Epithelial cell of esophagus (primary cell): ENCODE data around the gene RNF130.

Experiments
- DNase-seq: peaks from one replicate; pipeline ENCODE4 v3.0.0; 2010; ENCODE audit warnings: low read depth
- H3K4me3 ChIP-seq: 2 replicates; pipeline ENCODE4 v1.5.1; 2011; ENCODE audit warnings: mild to moderate bottlenecking, low read length, control low read depth
- TF ChIP-seq, protein P1 (sequence below): IDR thresholded peaks from 2 replicates; pipeline ENCODE4 v1.5.1; 2011; ENCODE audit warnings: low read depth, mild to moderate bottlenecking, low read length, control low read depth, inconsistent platforms; ENCODE audit not compliant: insufficient read depth; ENCODE audit errors: missing control alignments

The RNF130 gene

DNA sequence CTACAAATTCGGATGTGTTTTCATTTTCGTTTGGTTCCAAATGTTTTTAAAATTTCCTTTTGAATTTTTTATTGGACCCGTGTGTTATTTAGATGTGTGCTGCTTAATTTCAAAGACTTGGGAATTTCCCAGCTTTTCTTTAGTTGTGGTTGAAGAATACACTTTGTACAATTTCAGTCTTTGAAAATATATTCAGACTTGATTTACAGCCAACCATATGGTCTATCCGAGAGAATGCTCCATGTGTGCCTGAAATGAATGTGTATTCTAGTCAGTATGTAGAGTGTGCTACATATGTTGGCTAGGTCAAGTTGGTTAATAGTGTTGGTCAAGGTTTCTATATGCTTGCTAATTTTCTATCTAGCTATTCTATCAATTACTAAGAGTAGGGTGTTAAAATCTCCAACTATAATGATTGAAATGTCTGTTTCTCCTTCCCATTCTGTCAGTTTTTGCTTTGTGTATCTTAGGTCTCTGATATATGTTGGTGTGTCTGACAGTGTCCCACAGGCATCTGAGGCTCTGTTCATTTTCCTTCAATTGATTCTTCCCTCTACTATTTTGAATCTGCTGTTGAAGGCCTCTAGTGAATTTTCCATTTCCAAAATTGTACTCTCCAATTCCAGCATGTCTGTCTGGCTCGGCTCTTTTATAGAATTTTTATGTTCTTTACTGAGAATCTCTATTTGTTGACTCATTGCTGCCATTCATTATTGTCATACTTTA lies 36.2 kb downstream of the RNF130 start:
- TF ChIP-seq, protein P1, sequence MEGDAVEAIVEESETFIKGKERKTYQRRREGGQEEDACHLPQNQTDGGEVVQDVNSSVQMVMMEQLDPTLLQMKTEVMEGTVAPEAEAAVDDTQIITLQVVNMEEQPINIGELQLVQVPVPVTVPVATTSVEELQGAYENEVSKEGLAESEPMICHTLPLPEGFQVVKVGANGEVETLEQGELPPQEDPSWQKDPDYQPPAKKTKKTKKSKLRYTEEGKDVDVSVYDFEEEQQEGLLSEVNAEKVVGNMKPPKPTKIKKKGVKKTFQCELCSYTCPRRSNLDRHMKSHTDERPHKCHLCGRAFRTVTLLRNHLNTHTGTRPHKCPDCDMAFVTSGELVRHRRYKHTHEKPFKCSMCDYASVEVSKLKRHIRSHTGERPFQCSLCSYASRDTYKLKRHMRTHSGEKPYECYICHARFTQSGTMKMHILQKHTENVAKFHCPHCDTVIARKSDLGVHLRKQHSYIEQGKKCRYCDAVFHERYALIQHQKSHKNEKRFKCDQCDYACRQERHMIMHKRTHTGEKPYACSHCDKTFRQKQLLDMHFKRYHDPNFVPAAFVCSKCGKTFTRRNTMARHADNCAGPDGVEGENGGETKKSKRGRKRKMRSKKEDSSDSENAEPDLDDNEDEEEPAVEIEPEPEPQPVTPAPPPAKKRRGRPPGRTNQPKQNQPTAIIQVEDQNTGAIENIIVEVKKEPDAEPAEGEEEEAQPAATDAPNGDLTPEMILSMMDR = no peak
- no peak overlapping the region for H3K4me3 ChIP-seq
- no peak for DNase-seq

- TF ChIP-seq, protein P1 = no peak
- H3K4me3 ChIP-seq = no peak overlapping the region
- DNase-seq = peak; percentile 77
Observed at GRCh38 chr5:180034564-180034963, 37.0 kb downstream of the RNF130 start.

DNA sequence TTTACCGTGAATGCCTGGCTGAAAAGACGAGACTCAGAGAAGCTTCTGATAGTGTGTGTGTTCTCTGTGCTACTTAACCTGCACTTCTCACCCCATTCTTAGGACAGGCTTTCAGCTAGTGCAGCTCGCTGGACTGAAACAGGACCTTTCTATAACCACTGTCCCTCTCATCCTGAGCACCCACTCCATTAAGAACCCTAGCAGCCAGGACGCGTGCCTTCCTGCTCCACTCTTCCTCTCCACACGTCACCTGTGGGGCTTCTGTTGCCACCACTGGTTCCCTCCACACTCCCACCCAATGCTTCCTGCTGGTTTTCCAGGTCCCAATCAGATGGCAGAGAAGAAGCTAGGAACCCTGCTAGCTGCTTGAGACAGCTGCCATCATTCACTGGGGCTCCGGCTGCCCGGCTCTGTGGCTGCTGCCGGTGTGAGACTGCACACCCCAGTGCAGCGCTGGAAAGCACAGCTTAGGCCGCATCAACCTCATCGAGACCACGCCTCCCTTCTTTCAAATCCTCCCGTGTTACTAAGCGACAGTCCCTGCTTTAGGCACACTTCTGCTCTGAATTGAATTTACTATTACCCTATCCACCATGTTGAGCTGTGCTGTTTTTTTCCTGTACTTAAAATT lies 44.0 kb downstream of the RNF130 start:
- TF ChIP-seq, protein P1 = no peak
- no peak overlapping the region for H3K4me3 ChIP-seq

DNA sequence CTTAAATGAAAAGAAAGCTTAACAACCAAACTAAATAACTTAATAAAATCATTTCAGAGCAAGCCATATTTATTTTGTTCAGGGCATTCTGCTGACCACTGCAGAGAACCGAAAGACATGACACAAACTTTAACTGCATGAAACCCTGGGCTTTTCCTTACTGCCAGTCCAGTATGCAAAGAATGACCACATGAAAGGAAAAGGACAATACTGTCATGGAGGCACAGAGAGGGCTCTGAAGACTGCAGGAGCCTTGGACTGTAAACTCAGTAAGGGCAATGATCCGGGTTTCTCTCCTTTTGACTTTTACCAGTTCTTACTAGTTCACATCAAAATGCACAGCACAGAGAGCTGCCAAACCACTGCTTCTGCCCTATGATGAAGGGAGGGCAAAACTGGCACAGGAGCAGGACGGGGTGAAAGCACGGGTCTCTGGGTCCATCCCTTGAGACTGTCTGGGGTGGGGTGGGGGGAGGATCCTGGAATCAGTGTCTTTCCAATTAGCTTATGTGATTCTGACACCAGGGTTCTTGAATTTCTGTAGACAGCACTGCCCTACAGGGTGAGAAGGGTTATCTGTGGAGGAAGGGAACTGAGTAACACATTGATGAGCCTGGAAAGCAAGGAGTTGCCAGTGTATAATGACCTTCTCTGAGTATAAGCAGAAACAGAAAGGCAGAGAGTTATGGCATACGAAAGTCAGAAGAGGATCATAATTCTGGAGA lies 44.7 kb downstream of the RNF130 start:
- TF ChIP-seq, protein P1 = no peak
- H3K4me3 ChIP-seq = no peak overlapping the region
- DNase-seq = no peak

More for the DNA sequence above, 44.0 kb downstream of the RNF130 start:
- DNase-seq = no peak

- H3K4me3 ChIP-seq = no peak overlapping the region
- peak; percentile 48 for DNase-seq
- TF ChIP-seq, protein P1 = no peak
Observed at GRCh38 chr5:180026320-180026719, 45.2 kb downstream of the RNF130 start.

GRCh38 chr5:180021900-180022299 lies 49.7 kb downstream of the RNF130 start:
- no peak overlapping the region for H3K4me3 ChIP-seq
- DNase-seq = no peak
- TF ChIP-seq, protein P1 = no peak
